Measurements from ENCODE around the gene SETD3.

GRCh38 chr14:99475179-99475578 lies 5.5 kb downstream of the SETD3 start:
- TF ChIP-seq YY1 (IDR thresholded peaks at IDR 0.05; ENCODE audit: insufficient read depth, insufficient read length) (no peak), SUZ12 (IDR thresholded peaks at IDR 0.05; ENCODE audit: extremely low read depth, insufficient read depth, insufficient read length) (no peak), ZNF274 (IDR thresholded peaks at IDR 0.05; ENCODE audit: low read depth, low read length) (no peak)

Data from NT2/D1 (cell line).